Progenitor cell of endocrine pancreas (in vitro differentiated cells): ENCODE measurements around the gene ATP6V0B. TPM values are rescaled to one million over a fixed set of nuclear protein-coding genes. Genes with fewer than 3 reads are reported as not detected.

Source experiments
- DNase-seq: peaks from one replicate; pipeline ENCODE4 v3.0.0; 2021; ENCODE audit warnings: low spot score; ENCODE audit not compliant: unreplicated experiment
- H3K27ac Mint-ChIP-seq: 2 replicates; pipeline ENCODE4 v1.8.0; 2021; ENCODE audit warnings: mild to moderate bottlenecking, moderate library complexity, mixed read lengths
- H3K27me3 Mint-ChIP-seq: 2 replicates; pipeline ENCODE4 v1.8.0; 2021; ENCODE audit warnings: mixed read lengths
- H3K36me3 Mint-ChIP-seq: 2 replicates; pipeline ENCODE4 v1.8.0; 2022; ENCODE audit warnings: mixed read lengths; ENCODE audit not compliant: insufficient read depth
- H3K4me1 Mint-ChIP-seq: 2 replicates; pipeline ENCODE4 v1.8.0; 2021; ENCODE audit warnings: low read depth, mixed read lengths
- H3K4me3 Mint-ChIP-seq: 2 replicates; pipeline ENCODE4 v1.8.0; 2021; ENCODE audit warnings: low read depth, mild to moderate bottlenecking, moderate library complexity, mixed read lengths
- H3K9me3 Mint-ChIP-seq: 2 replicates; pipeline ENCODE4 v1.8.0; 2021; ENCODE audit warnings: low read depth, mixed read lengths
- CTCF ChIP-seq: fragments of 200-600 bp; sonication (generic); IDR thresholded peaks from one replicate; pipeline ENCODE4 v1.5.0; 2021; ENCODE audit warnings: antibody characterized with exemption, mild to moderate bottlenecking; ENCODE audit not compliant: unreplicated experiment
- total RNA-seq: library from RNA; stranded (reverse); gene quantifications from 2 replicates; pipeline ENCODE4 v1.2.1, GENCODE V29; 2021

Gene ATP6V0B
- total RNA-seq, 1 donor from 2014 or later = 104 TPM

- no peak overlapping the region for H3K27ac Mint-ChIP-seq
- no peaks in the 10 kb centered on the region for H3K36me3 Mint-ChIP-seq
- TF ChIP-seq CTCF = no peak
- H3K4me1 Mint-ChIP-seq = peaks cover 6% of the 10 kb centered on the region
- H3K27me3 Mint-ChIP-seq = peaks cover 28% of the 10 kb centered on the region
- no peaks in the 10 kb centered on the region for H3K9me3 Mint-ChIP-seq
- H3K4me3 Mint-ChIP-seq = no peak overlapping the region
- DNase-seq = no peak
Observed at GRCh38 chr1:43931711-43932660, 42.8 kb upstream of the ATP6V0B start.

GRCh38 chr1:43932786-43933385 lies 41.9 kb upstream of the ATP6V0B start:
- no peak for TF ChIP-seq CTCF
- peak overlapping the region; percentile 70 for H3K4me3 Mint-ChIP-seq
- peaks cover 6% of the 10 kb centered on the region for H3K4me1 Mint-ChIP-seq
- peaks cover 26% of the 10 kb centered on the region for H3K27me3 Mint-ChIP-seq
- no peaks in the 10 kb centered on the region for H3K9me3 Mint-ChIP-seq
- DNase-seq = no peak
- no peaks in the 10 kb centered on the region for H3K36me3 Mint-ChIP-seq
- no peak overlapping the region for H3K27ac Mint-ChIP-seq

- no peaks in the 10 kb centered on the region for H3K9me3 Mint-ChIP-seq
- no peak within 1 kb of the TSS for H3K27ac Mint-ChIP-seq
- peaks cover 6% of the 10 kb centered on the region for H3K4me1 Mint-ChIP-seq
- peak; percentile 31 for DNase-seq
- H3K27me3 Mint-ChIP-seq = peaks cover 32% of the 10 kb centered on the region
- peak within 1 kb of the TSS; percentile 70 for H3K4me3 Mint-ChIP-seq
- no peak for TF ChIP-seq CTCF
- H3K36me3 Mint-ChIP-seq = no peaks in the 10 kb centered on the region
Observed at GRCh38 chr1:43933386-43934100, 41.2 kb upstream of the ATP6V0B start, which contains the start of gene ARTN. Gene ARTN, plus strand, starts transcription at chr1:43933801. Its CDS starts 1,856 bp downstream, at chr1:43935657.

- Mint-ChIP-seq H3K36me3 (no peaks in the 10 kb centered on the region), H3K9me3 (no peaks in the 10 kb centered on the region), H3K27ac (no peak overlapping the region), H3K27me3 (peaks cover 33% of the 10 kb centered on the region), H3K4me1 (peaks cover 6% of the 10 kb centered on the region), H3K4me3 (peak overlapping the region; percentile 62)
- peak; percentile 67 for DNase-seq
- peak; percentile 82 for TF ChIP-seq CTCF
Observed at GRCh38 chr1:43934101-43934985, 40.4 kb upstream of the ATP6V0B start.
